ENCODE data around the gene CDYL2. TPM values are rescaled to one million over a fixed set of nuclear protein-coding genes. Genes with fewer than 3 reads are reported as not detected.

The CDYL2 gene
- total and polyA plus RNA-seq, 2 donors (not counting 3 experiments of a cell fraction or from before 2014, with no cell fraction given) = 7.1 to 71.3 TPM

- DNase-seq (ENCODE audit: low read depth, low spot score) = no peak
- CTCF ChIA-PET = interaction anchor here (1.2 to 2.0 kb wide), 2 partner anchors 9 to 56 kb away, joined by 4 to 9 read pairs; no protein-coding TSS in a partner anchor
- H2AFZ ChIP-seq (ENCODE audit: low read depth, low read length) = no peak overlapping the region
- no TSS peak for BruUV-seq (replicated peaks)
- FAIRE-seq = no peak
- intact Hi-C loops (cut with micrococcal nuclease) = no loop called here
- no peaks in the 10 kb centered on the region for H3K9me1 ChIP-seq (replicated peaks; ENCODE audit: control insufficient read depth, extremely low read depth, insufficient read depth, low read length)
- POLR2A ChIA-PET = no interaction called here
- H3K79me2 ChIP-seq (ENCODE audit: control insufficient read depth, insufficient read depth, low read length) = no peaks in the 10 kb centered on the region
- H3K4me3 ChIP-seq (replicated peaks in 1 of 3; ENCODE audit: insufficient read depth in 1 of 3, low read depth in 1 of 3, low read length in 3 of 3) = no peak overlapping the region
- dilution Hi-C loops (cut with MboI; ENCODE audit: extremely low pct_ligation_motif_present, low sequenced_read_pairs) = no loop called here
- H3K27ac ChIP-seq (ENCODE audit: insufficient read depth, low read depth, low read length) = no peak overlapping the region
- no peaks in the 10 kb centered on the region for H4K20me1 ChIP-seq (replicated peaks; ENCODE audit: control insufficient read depth, extremely low read depth, insufficient read depth, low read length)
- no peaks in the 10 kb centered on the region for H3K27me3 ChIP-seq (ENCODE audit: control insufficient read depth in 2 of 2, insufficient read depth in 2 of 2, low read length in 2 of 2)
- TF ChIP-seq FOS (IDR thresholded peaks at IDR 0.05; ENCODE audit: borderline replicate concordance, insufficient read depth, low read length) (peak; percentile 40), EZH2 (IDR thresholded peaks at IDR 0.05; ENCODE audit: borderline replicate concordance, low read depth, low read length, severe bottlenecking) (no peak)
- no peak overlapping the region for H3K4me2 ChIP-seq (ENCODE audit: insufficient read depth, low read length)
- H3K9ac ChIP-seq (replicated peaks; ENCODE audit: extremely low read depth, insufficient read depth, low read length) = no peak overlapping the region
- no peaks in the 10 kb centered on the region for H3K9me3 ChIP-seq (replicated peaks; ENCODE audit: control insufficient read depth, insufficient read depth, low read length)
- no peaks in the 10 kb centered on the region for H3K36me3 ChIP-seq (ENCODE audit: control insufficient read depth in 2 of 2, extremely low read depth in 1 of 2, insufficient read depth in 2 of 2, low read length in 2 of 2)
- H3K4me1 ChIP-seq (ENCODE audit: control insufficient read depth, extremely low read depth, insufficient read depth, low read length) = no peaks in the 10 kb centered on the region
These were observed 220.9 kb downstream of the CDYL2 start for GRCh38 chr16:80583466-80583865.

- Histone ChIP-seq H4K20me1 (replicated peaks; ENCODE audit: control insufficient read depth, extremely low read depth, insufficient read depth, low read length) (no peaks in the 10 kb centered on the region), H3K4me3 (replicated peaks in 1 of 3; ENCODE audit: insufficient read depth in 1 of 3, low read depth in 1 of 3, low read length in 3 of 3) (no peak overlapping the region), H3K9ac (replicated peaks; ENCODE audit: extremely low read depth, insufficient read depth, low read length) (no peak overlapping the region), H3K9me1 (replicated peaks; ENCODE audit: control insufficient read depth, extremely low read depth, insufficient read depth, low read length) (no peaks in the 10 kb centered on the region), H3K9me3 (replicated peaks; ENCODE audit: control insufficient read depth, insufficient read depth, low read length) (no peaks in the 10 kb centered on the region), H3K79me2 (ENCODE audit: control insufficient read depth, insufficient read depth, low read length) (no peaks in the 10 kb centered on the region), H3K27ac (ENCODE audit: insufficient read depth, low read depth, low read length) (no peak overlapping the region), H2AFZ (ENCODE audit: low read depth, low read length) (no peak overlapping the region), H3K36me3 (ENCODE audit: control insufficient read depth in 2 of 2, extremely low read depth in 1 of 2, insufficient read depth in 2 of 2, low read length in 2 of 2) (no peaks in the 10 kb centered on the region), H3K4me1 (ENCODE audit: control insufficient read depth, extremely low read depth, insufficient read depth, low read length) (no peaks in the 10 kb centered on the region), H3K4me2 (ENCODE audit: insufficient read depth, low read length) (no peak overlapping the region), H3K27me3 (ENCODE audit: control insufficient read depth in 2 of 2, insufficient read depth in 2 of 2, low read length in 2 of 2) (no peaks in the 10 kb centered on the region)
- ChIA-PET POLR2A (no interaction called here), CTCF (interaction anchor here (1.9 kb wide), 1 partner anchor 8 kb away, joined by 6 read pairs; no protein-coding TSS in a partner anchor)
- dilution Hi-C loops (cut with MboI; ENCODE audit: extremely low pct_ligation_motif_present, low sequenced_read_pairs) (no loop called here), intact Hi-C loops (cut with micrococcal nuclease) (no loop called here)
- no peak for FAIRE-seq
- no peak for DNase-seq (ENCODE audit: low read depth, low spot score)
- no peak for TF ChIP-seq MAX (IDR thresholded peaks at IDR 0.05; ENCODE audit: insufficient read depth, insufficient read length)
- no peak for TF ChIP-seq GATA2 (IDR thresholded peaks at IDR 0.05; ENCODE audit: insufficient read depth, insufficient read length, low read depth, low read length)
- no peak for TF ChIP-seq CTCF (IDR thresholded peaks at IDR 0.05; ENCODE audit: extremely low read depth in 1 of 2, insufficient read depth in 1 of 2, low read depth in 1 of 2, low read length in 2 of 2)
- TF ChIP-seq EZH2 (IDR thresholded peaks at IDR 0.05; ENCODE audit: borderline replicate concordance, low read depth, low read length, severe bottlenecking) = no peak
- no peak for TF ChIP-seq MYC (IDR thresholded peaks at IDR 0.05; ENCODE audit: low read depth, low read length)
- no peak for TF ChIP-seq FOS (IDR thresholded peaks at IDR 0.05; ENCODE audit: borderline replicate concordance, insufficient read depth, low read length)
- no TSS peak for BruUV-seq (replicated peaks)
These were observed 224.1 kb downstream of the CDYL2 start for GRCh38 chr16:80580109-80580832.
